Measurements from ENCODE around the gene ACSM4. TPM values are rescaled to one million over a fixed set of nuclear protein-coding genes. Genes with fewer than 3 reads are reported as not detected.

ACSM4 gene
- total and polyA plus RNA-seq, 9 of the 15 experiments (the other 6 are each of a cell fraction or from before 2014, with no cell fraction given), result not detected

- TF ChIP-seq ZNF740 (CRISPR knock-in tag; IDR thresholded peaks at IDR 0.05) (no peak), ZNF740 (tag; IDR thresholded peaks at IDR 0.05) (no peak), KDM4B (IDR thresholded peaks at IDR 0.05; ENCODE audit: borderline replicate concordance in 2 of 2, low read depth in 1 of 2) (no peak), HNRNPL (IDR thresholded peaks at IDR 0.05; ENCODE audit: low read depth, low read length) (no peak), NR0B1 (IDR thresholded peaks at IDR 0.05; ENCODE audit: partially characterized antibody) (no peak)
Observed at GRCh38 chr12:7322599-7322998, 18.7 kb downstream of the ACSM4 start (continued).

GRCh38 chr12:7324176-7324575 lies 20.3 kb downstream of the ACSM4 start:
- POLR2A ChIA-PET, result no interaction called here
- H3K9ac ChIP-seq (ENCODE audit: insufficient read depth in 1 of 2, low read depth in 2 of 2, low read length in 2 of 2), result no peak overlapping the region
- CTCF ChIA-PET (ENCODE audit: low intra/inter-chr PET ratio), result no interaction called here
- no peaks in the 10 kb centered on the region for H4K20me1 ChIP-seq (replicated peaks; ENCODE audit: control insufficient read depth, insufficient read depth, low read length)
- intact Hi-C loops (cut with micrococcal nuclease), result loop anchor here (10.0 kb wide), 1 partner anchor 311 kb away; no protein-coding TSS in a partner anchor
- no peak overlapping the region for H3K4me3 ChIP-seq
- no peak overlapping the region for H3K4me2 ChIP-seq (ENCODE audit: insufficient read depth, low read length)
- H2AFZ ChIP-seq (ENCODE audit: low read depth, low read length), result no peak overlapping the region
- FAIRE-seq (no peak), DNase-seq (ENCODE audit: extremely low read depth in 1 of 4, low spot score in 3 of 4) (no peak), ATAC-seq (no peak)
- no peaks in the 10 kb centered on the region for H3K9me3 ChIP-seq (replicated peaks; ENCODE audit: control insufficient read depth, insufficient read depth, low read depth, low read length)
- BruUV-seq (replicated peaks), result no TSS peak
- no peaks in the 10 kb centered on the region for H3K79me2 ChIP-seq (ENCODE audit: control insufficient read depth, insufficient read depth, low read length)
- H3K36me3 ChIP-seq (ENCODE audit: control insufficient read depth, insufficient read depth, low read length), result no peaks in the 10 kb centered on the region
- in situ Hi-C loops (cut with MboI), result no loop called here
- peaks cover 0 to 4% of the 10 kb centered on the region in 2 experiments; a peak in 2 of 5 replicates for H3K4me1 ChIP-seq (replicated peaks in 1 of 2; ENCODE audit: control insufficient read depth in 2 of 2, insufficient read depth in 2 of 2, low read length in 2 of 2)
- H3K9me1 ChIP-seq (ENCODE audit: control insufficient read depth, insufficient read depth, low read length), result no peaks in the 10 kb centered on the region
- TF ChIP-seq ATF3 (IDR thresholded peaks at IDR 0.05), result peak; percentile 42
- no peak for TF ChIP-seq ATF3 (CRISPR knock-in tag; conservative IDR thresholded peaks at IDR 0.05)
- no peak for TF ChIP-seq TRIM28 (IDR thresholded peaks at IDR 0.05)
- TF ChIP-seq RERE (CRISPR knock-in tag; IDR thresholded peaks at IDR 0.05; ENCODE audit: borderline replicate concordance), result no peak
- no peak for TF ChIP-seq ARID2 (IDR thresholded peaks at IDR 0.05)
- 19% methylated on average over 5 of the region's 5 CpGs for WGBS (ENCODE audit: insufficient coverage, low coverage, missing lambda C conversion rate)
- H3K27me3 ChIP-seq (ENCODE audit: control insufficient read depth in 2 of 2, insufficient read depth in 2 of 2, low read length in 2 of 2), result no peaks in the 10 kb centered on the region
- H3K27ac ChIP-seq (ENCODE audit: extremely low read depth, low read depth, low read length), result no peak overlapping the region
